ENCODE results near the gene ASAP2.

The ASAP2 gene

DNA sequence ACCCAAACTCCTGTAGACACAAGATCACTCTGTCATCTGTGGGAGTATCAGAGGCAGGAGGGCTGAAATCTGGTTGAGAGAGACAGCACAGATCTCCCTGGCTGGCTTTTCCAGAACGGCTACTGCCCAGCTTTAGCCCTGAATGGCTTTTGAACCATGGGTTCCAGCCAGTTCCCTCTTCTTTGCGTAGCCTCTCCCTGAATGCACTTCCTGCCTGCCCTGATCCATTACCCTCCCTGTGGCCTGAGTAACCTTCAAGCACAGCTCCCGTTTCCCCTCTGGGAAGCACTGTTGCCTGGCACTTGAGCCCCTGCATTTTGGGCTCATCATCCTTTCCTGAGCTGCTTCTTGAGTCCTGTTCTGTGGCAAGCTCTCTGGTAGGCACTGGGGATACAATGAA, 68.8 kb downstream of the ASAP2 start:
- DNase-seq = no peak
- ATAC-seq = no peak

DNA sequence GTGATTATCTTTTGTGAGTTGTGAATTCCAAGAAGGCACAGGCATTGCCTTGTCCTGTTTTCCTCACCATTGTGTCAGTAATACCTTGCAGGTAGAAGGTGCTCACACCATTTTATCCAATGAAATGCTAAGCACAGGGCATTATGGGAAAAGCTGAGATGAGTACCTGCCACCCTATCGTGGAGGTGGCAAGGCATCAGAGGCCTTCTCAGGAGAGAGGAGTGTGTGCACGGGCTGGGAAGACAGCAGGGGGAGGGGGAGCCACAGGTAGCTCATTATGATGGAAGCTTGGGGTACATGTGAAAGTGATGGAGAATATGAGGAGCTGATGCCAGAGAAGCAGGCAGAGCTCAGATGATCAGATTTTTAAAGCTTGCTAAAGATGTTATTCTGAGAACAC, 69.5 kb downstream of the ASAP2 start:
- DNase-seq = no peak
- ATAC-seq = no peak

DNA sequence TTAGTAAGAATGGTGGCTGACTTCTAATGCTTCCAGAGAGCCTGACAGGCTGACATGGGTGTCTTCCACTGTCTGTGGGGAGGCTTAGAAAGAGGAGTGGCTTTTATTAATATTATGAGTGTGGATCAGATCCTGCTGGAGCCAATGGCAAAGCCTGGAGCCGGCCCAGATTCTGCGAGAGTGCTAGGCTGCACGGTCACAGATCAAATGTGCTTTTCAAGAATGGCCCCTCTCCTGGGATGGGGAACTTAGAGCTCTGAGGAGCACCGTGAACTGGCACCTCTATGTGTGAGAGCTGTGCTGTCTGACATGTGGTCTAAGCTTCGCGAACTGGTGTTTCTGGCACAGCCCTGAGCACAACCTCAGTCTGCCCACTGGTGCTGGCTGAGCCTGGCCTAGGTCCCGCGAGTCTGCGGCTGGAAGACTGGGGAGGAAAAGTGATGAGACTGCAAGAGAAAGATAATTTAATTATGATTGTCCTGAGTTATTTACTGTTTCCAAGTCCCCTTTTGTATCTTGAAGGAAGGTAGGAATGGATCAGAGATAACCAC, 70.4 kb downstream of the ASAP2 start:
- ATAC-seq (no peak), DNase-seq (no peak)

DNA sequence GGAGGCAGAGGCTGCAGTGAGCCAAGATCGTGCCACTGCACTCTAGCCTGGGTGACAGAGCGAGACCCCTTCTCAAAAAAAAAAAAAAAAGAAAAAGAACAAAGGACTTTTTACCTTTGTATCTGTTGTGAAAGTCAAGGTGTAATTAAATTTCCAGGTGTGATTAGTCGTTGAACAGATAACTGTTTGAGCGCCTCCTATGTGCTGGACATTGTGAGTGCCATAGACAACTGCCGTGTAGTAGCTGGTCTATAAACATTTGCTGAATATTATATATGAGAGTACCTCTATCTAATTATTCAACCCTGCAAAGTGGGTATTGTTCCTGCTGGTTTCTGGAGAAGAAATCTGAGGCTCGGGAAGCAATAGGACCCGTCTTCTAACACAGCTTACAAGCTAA, 71.8 kb downstream of the ASAP2 start:
- no peak for DNase-seq
- no peak for ATAC-seq

DNA sequence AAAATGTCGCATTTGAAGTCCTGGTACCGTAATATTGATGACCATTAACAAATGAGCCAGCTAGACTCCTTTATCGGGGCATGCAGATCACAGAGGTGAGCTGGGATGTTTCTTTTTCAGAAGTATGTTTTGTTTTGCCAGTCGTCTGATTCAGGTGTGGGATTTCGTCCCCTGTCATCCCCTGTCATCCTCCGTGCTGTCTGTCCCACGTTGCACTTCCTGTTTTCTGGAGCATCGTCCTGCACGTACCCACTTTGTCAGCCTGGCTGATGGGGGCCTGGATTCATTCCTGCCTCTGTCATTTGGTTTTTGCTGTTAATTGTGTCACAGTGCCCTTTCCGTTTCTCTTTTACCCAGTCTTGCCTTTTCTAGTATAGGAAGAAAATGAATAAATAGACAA, 72.8 kb downstream of the ASAP2 start:
- DNase-seq (no peak), ATAC-seq (no peak)

DNA sequence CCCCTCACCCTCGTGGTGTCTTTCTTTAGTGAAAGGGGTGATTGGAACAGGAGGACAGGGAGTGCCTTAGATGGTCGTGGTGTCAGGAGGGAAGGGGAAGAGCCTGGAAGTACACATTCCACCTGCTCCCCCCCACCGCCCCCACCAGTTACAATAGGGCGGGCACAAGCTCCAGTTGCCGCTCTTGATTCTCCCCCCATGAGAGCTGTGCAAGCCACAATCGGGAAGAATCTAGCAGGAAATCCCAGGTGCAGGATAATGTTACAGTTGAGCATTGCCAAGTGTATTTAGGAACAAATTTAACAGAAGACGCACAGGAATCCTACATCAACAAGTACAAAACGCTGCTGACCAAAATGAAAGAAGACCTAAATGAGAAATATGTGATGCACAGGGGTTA, 73.6 kb downstream of the ASAP2 start:
- DNase-seq (no peak), ATAC-seq (no peak)

DNA sequence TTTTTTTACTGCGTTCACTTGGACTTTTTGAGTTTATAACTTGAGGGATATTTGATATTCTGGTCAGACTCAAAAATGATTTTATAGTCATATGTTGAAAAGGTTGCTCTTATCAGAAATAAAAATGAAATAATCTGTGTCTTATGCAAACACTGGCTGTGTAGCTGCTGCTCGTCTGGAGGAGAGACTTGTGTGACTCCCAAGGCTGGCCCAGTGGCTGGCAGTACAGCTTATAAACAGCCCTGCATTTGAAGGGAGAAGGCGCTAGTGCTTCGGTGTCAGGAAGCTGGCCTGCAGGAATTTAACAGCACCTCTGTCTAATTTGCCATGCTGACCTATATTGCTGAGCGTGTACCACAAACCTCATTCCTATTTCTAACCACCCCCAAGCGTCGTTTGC, 74.5 kb downstream of the ASAP2 start:
- DNase-seq = no peak

DNA sequence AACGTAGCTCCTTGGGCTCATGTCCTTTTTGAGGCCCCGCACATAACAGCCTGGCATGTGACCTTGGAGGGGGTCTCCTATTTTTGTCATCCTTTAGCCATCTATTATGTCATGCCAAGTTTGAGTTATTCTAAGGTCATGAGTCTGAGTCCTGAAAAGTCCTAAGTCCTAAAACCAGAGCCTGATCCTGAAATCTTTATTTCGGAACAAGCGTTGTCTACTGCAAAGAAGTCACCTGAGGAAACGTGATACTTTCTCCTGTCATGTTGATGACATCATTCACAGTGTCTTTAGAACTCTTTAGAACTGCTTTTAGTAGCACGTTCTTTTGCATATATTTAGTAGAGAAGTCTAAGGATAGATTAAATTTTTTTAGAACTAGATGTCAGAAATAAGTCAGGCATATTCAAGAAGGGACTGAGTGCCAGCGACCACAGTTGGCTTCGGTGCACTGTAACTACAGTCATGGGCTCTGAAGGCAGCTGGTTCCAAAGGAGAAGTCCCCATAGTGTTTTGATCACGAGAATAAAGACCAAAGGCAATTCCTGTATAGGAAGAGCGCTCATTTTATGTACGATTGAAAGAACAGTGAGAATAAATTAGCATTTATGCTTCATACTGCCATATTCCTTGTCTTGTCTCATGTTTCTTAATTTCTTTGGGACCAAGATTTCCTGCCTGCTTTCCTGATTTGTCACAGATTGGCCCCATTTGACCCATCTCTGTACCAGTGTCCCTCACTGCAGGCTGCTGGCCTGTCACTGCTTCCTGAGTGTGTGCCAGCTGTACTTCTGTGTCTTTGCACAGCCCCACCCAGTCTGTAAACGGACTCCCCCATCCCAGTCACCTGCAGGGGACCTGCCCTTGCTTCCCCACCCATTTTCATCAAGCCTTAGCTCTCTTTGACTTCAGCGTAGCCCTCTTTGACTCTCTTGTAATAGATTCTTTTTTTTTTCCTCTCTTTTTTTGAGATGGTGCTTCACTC, 75.8 kb downstream of the ASAP2 start:
- ATAC-seq = no peak
- DNase-seq = no peak

More for the DNA sequence above, 74.5 kb downstream of the ASAP2 start:
- no peak for ATAC-seq

DNA sequence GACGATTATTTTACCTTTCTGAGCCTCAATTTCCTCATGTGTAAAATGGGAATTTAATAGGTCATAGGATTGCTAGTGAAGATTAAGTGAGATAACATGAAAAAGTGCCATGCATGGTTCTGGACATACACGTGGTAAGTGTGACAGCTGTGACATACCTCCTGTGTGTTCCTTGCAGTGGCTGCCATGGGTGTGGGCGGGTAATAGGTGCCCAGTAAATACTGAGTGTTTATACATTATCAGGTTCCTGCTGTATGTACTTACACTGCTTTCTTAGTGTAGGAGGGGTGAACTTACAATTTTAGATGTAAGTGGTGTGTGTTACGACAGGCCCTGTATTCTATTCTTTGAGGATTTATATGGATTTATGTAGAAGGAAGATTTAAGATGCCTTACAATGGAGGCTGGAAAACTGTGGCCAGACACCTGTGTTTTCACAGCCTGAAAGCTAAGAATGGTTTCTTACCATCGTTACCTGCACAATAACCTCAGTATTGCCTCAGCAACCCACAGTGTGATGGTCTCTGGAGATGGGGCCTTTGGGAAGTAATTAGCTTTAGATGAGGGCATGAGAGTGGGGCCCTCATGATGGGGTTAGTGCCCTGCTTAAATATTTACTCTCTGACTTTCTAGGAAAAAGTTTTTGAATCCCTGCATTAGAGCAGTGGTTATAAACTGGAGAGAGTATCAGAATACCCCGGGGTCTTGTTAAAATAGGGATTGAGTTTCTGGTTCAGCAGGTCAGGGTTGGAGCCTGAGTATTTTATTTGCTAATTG, 78.1 kb downstream of the ASAP2 start:
- DNase-seq = no peak
- ATAC-seq = no peak

DNA sequence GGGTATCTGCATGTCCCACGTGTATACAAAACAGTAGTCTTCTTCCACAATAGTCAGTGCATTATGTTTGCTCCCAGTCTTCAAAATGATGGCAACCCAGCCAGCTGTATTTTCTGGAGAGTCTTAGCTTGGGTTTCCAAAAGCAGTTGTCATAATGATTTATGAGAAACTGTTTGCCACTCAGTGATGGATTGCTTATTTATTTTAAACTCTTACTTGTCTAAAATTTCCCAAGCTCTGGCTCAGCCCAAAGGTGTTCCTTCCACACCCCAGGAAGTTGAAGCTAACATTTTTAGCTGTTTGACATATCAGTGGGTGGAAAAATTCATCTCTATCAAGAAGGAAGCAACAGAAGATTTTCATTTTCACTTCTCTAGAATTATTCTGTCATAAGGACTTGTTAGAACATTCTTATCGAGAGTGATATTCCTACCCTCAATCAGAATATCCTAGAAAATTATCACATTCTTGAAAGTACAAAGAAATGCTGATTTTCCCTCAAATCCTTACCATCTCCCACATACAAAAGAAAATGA, 78.8 kb downstream of the ASAP2 start:
- no peak for DNase-seq
- no peak for ATAC-seq

DNA sequence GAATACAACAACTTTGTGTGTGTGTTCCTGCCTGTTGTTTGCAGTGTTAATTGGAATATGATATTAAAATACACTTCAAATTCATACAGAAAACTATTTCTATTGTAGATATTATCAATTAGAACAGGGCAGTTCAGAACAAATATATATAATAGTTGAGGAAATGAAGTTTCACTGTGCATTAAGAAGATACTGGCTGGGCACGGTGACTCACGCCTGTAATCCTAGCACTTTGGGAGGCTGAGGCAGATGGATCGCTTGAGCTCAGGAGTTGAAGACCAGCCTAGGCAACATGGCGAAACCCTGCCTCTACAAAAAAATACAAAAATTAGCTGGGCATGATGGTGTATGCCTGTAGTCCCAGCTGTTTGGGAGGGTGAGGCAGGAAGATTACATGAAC, 79.3 kb downstream of the ASAP2 start:
- ATAC-seq (no peak), DNase-seq (no peak)

DNA sequence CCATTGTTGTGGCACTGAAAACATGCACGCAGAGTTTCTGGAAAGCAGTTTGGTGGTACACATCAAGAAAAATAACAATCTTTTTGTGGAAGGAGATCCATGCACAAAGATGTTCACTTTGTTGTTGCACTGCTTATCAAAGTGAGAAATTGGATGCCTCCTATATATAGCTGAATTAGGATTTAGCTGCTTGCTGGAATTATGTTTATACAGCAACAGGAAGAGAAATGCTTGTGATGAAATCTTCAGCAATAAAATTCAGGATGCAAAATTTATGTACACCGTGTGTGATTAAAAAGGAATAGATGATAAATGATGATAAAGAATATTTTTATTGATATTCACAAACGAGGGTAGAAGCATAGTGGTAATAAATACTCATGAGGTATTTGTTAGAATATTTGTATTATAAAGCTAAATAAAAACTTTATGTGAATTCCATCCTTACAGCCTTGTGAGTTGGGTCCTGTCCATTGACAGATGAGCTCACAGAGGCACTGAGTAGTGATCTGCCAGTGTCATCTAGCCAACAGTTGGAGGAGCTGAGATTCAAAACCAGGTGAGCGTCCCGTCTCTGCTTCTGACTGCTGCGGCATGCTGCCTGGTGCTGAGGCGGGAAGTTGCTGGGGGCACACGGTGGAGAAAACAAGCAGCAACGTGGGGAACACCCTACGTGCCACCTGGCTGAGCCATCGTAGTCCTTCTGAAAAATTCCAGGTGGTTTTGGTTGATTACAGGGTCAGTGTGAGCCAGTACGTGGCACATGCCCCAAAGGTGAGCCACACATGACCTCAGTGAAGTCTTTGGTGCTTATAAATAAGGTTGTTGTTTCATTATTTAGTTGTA, 80.2 kb downstream of the ASAP2 start:
- DNase-seq (no peak), ATAC-seq (no peak)

DNA sequence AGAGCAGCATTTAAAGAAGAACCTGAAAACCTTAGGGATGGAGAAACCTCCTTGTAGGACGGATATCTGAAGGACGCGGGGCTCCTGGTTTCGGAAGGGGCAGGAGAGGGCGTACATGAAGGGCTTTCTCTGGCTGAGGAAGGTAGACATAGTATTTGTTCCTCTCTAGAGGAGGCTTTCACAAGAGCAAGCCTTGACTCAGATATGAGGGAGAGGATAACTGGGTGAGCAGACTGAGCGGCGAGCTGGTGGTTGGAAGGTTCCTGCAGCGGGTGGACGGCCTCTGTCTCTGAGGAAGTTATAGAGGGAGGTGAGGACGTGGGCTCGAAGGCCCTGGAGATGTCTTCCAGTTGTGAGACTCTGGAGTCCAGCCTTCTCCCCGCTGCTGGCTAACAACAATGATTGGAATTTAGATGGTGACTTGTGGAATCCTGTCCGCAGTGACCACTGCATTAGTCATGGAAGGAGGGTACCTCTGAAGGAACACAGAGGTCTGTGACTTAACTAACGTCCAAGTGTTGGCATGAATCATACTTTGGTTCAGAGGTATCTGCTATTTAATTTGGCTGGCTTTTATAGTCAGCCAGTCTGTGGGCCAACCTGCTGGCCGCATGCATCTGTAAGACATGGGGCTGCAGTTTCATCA, 80.9 kb downstream of the ASAP2 start:
- ATAC-seq = no peak

DNA sequence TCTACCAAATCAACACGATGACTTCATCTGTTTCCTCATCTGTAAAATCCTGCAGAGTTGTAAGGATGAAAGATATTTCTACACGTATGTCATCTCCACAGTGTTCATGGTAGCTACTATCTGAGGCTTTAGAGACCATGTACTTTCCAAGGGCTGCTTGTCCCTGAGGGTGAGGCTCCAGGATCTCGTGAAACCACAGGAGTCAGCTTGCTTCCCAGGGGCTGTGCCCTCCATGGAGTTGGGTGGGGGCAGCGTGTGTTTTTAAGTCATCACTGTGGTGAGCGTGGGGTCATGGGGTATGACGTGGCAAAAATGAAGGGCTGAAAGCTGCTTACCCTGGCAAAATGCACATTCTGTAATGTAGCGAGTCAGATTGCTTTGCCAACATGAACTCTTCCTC, 81.6 kb downstream of the ASAP2 start:
- no peak for DNase-seq
- ATAC-seq = no peak

More for the DNA sequence above, 80.9 kb downstream of the ASAP2 start:
- no peak for DNase-seq

DNA sequence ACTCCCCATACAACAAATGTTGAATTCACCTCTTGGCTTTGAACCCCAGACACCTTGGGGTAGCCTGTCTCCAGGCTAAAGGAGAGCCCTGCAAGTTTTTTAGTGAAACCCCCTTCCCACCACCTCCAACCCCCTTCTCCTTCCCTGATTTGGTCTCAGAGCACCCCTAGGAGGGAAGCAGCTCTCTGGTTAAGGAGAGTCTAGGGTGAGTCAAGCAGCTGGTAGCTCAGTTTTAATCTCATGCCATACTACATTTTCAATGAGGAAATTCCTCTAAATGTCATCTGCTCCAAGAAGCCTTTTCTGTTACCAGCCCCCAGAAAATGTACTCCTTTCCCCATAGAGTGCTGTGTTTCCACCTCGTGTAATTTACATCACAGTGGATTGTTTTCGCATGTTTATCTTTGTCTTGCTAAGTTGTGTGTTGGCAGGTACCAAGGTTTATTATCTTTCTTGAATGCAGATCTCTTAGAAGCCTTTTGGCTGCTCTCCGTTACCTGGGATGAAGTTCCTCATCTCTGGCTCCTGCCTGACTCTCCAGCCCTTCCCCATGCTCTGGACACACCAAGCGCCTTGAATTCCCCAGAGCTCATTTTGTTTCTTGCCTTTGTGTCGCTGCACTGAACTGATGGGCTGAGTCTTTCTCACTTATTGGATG, 82.2 kb downstream of the ASAP2 start:
- DNase-seq = no peak
- no peak for ATAC-seq

DNA sequence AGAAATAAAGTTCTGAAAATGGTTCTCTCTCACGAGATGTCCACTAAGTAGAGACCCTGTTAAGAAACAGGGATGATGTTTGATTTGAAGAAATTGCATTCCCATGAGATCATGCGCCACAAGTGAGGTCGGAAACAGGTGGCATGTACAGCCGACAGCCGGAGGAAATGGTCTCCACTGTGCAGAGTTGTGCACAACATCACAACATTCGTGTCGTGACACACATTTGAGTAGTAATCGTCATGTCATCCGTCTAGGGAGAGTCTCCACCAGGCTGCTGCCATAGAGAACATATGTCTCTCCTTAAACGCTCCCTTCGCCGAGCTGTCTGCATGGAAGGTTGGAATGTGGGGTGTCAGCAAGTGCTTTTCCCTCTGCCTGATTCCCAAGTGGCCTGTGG, 84.7 kb downstream of the ASAP2 start:
- DNase-seq = no peak
- no peak for ATAC-seq

DNA sequence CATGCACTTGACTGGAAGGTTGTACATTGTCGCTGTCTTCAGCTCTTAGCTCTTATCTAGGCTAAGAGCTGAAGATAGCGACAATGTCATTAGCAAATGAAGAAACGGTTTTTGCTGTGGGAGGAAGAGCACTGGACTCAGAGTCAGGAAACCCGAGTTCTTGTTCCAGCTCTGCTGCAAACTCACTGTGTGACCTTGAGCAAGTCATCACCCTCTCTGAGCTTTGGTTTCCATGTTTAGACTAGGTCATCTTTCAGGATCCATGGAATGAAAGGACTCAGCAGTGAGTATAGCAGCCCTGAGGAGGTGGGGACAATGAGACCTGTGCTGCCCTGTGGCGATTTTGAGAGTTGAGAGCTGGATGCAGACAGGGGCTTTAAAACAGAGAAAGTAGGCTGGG, 85.3 kb downstream of the ASAP2 start:
- ATAC-seq (no peak), DNase-seq (no peak)

DNA sequence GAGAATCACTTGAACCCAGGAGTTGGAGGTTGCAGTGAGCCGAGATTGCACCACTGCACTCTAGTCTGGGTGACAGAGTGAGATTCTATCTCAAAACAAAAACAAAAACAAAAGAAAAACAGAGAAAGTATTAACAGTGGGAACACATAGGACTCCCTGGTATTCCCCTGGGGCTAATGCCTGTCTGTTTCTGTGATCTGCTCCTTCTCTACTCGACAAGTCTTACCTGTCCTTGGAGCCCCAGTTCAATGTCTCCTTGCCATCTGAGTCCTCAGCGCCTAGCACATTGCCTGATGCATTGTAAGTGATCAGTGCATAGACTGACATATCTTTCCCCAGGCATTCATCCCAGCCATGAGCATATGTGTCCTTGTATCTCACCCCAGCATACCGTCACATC, 85.8 kb downstream of the ASAP2 start:
- DNase-seq (no peak), ATAC-seq (no peak)

DNA sequence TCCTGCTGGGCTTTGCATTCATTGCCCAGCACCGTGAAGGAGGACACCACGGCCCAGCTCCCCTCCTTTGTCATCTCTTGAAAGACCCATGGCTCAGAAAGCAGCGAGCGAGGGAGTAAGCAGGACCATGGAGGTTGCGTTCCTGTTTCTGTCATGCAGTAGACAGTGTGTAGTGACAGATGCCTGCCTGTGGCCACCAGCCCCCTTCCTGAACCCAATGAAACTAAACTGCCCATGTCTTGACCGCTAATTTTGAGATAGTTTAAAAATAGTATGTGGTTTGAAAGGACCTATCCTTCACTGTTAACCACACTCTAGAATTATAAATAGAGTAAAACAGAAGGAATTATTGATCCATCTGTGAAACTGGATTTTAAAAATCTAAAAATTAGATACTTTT, 88.2 kb downstream of the ASAP2 start:
- ATAC-seq (no peak), DNase-seq (no peak)

DNA sequence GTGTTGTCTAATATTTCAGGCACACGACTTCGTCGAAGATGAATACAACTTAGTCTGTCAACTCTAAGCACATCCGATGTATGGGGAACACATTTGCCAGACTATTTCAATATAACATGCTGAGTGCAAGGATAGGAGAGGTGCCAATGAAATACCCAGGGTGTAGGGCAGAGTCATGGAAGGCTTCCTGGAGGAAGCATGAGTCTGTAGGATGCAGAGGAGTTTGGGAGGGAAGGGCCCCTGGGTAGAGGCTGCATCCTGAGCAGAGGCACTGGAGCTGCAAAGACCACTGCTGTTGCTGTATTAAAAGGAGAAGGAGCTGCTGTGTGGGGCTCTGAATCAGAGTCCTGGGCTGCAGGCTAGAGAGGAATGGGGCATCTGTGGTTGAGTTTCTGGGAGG, 89.9 kb downstream of the ASAP2 start:
- ATAC-seq (no peak), DNase-seq (no peak)

DNA sequence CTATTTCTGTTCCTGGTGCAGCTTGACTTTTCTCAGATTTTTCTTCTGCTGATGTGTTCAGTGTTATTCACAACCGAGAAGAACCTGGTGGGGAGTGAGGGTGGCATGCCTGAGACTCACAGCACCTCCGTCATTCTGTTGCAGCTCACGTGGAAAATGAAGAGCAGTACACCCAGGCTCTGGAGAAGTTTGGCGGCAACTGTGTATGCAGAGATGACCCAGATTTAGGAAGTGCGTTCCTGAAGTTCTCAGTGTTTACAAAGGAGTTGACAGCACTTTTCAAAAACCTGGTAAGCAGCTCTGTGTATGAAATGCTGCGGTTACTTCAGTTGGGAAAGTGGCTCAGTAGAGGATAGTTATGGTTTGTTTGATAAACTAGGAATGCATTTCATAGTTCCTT, 90.5 kb downstream of the ASAP2 start:
- DNase-seq (no peak), ATAC-seq (no peak)
